ENCODE measurements around the gene PUS10. TPM values are rescaled to one million over a fixed set of nuclear protein-coding genes. Genes with fewer than 3 reads are reported as not detected.
A peak's percentile ranks its signal among the peaks of the same experiment; 100 is the strongest.
"Not testable (repeated sequence)": the region's sequence is repeated elsewhere in the genome, so short reads cannot be mapped to it uniquely, and the experiment has no call there.

PUS10 gene
- total RNA-seq, 1 donor from 2014 or later = 7.8 TPM

GRCh38 chr2:61055557-61055956 lies 37.5 kb upstream of the PUS10 start:
- POLR2A ChIA-PET = no interaction called here

GRCh38 chr2:61045999-61046398 lies 27.9 kb upstream of the PUS10 start:
- Mint-ChIP-seq H3K27me3 (no peaks in the 10 kb centered on the region), H3K36me3 (ENCODE audit: low read depth) (peaks cover 50% of the 10 kb centered on the region), H3K4me1 (peaks cover 17% of the 10 kb centered on the region), H3K4me3 (no peak overlapping the region), H3K9me3 (no peaks in the 10 kb centered on the region), H3K27ac (no peak overlapping the region)
- CTCF ChIA-PET = no interaction called here
- intact Hi-C loops (cut with micrococcal nuclease) = no loop called here
- DNase-seq = no peak
- no peak for ATAC-seq (ENCODE audit: low read depth)
- no peak for TF ChIP-seq CTCF (IDR thresholded peaks at IDR 0.05)
- POLR2A ChIA-PET = no interaction called here

More at GRCh38 chr2:61055557-61055956, 37.5 kb upstream of the PUS10 start:
- Mint-ChIP-seq H3K4me1 (no peaks in the 10 kb centered on the region), H3K27ac (no peak overlapping the region), H3K36me3 (ENCODE audit: low read depth) (peaks cover 26% of the 10 kb centered on the region), H3K27me3 (no peaks in the 10 kb centered on the region), H3K9me3 (no peaks in the 10 kb centered on the region), H3K4me3 (no peak overlapping the region)
- CTCF ChIA-PET = no interaction called here
- DNase-seq = no peak
- TF ChIP-seq CTCF (IDR thresholded peaks at IDR 0.05) = no peak
- intact Hi-C loops (cut with micrococcal nuclease) = no loop called here
- no peak for ATAC-seq (ENCODE audit: low read depth)

GRCh38 chr2:61045226-61045625 lies 27.2 kb upstream of the PUS10 start:
- Mint-ChIP-seq H3K36me3 (ENCODE audit: low read depth) (peaks cover 44% of the 10 kb centered on the region), H3K4me3 (no peak overlapping the region), H3K27ac (no peak overlapping the region), H3K27me3 (no peaks in the 10 kb centered on the region), H3K4me1 (peaks cover 17% of the 10 kb centered on the region), H3K9me3 (no peaks in the 10 kb centered on the region)
- ATAC-seq (ENCODE audit: low read depth) (no peak), DNase-seq (no peak)
- ChIA-PET POLR2A (no interaction called here), CTCF (no interaction called here)
- intact Hi-C loops (cut with micrococcal nuclease) = no loop called here
- TF ChIP-seq CTCF (IDR thresholded peaks at IDR 0.05) = no peak

GRCh38 chr2:61044636-61045035 lies 26.6 kb upstream of the PUS10 start:
- CTCF ChIA-PET = no interaction called here
- TF ChIP-seq CTCF (IDR thresholded peaks at IDR 0.05) = no peak
- Mint-ChIP-seq H3K4me3 (no peak overlapping the region), H3K9me3 (no peaks in the 10 kb centered on the region), H3K4me1 (peaks cover 17% of the 10 kb centered on the region), H3K27ac (no peak overlapping the region), H3K27me3 (no peaks in the 10 kb centered on the region), H3K36me3 (ENCODE audit: low read depth) (peaks cover 39% of the 10 kb centered on the region)
- ATAC-seq (ENCODE audit: low read depth) (peak; percentile 58), DNase-seq (no peak)
- POLR2A ChIA-PET = no interaction called here
- intact Hi-C loops (cut with micrococcal nuclease) = no loop called here

GRCh38 chr2:61042807-61043206 lies 24.8 kb upstream of the PUS10 start:
- Mint-ChIP-seq H3K9me3 (peaks cover 2% of the 10 kb centered on the region), H3K4me1 (peaks cover 17% of the 10 kb centered on the region), H3K27ac (no peak overlapping the region), H3K36me3 (ENCODE audit: low read depth) (peaks cover 26% of the 10 kb centered on the region), H3K27me3 (no peaks in the 10 kb centered on the region), H3K4me3 (no peak overlapping the region)
- TF ChIP-seq CTCF (IDR thresholded peaks at IDR 0.05) = no peak
- intact Hi-C loops (cut with micrococcal nuclease) = no loop called here
- ATAC-seq (ENCODE audit: low read depth) = no peak
- ChIA-PET CTCF (interaction anchor here (0.5 kb wide), 1 partner anchor 273 kb away, joined by 3 read pairs; no protein-coding TSS in a partner anchor), POLR2A (no interaction called here)
- no peak for DNase-seq

- H3K4me3 Mint-ChIP-seq; ATAC-seq (ENCODE audit: low read depth); POLR2A ChIA-PET; H3K9me3 Mint-ChIP-seq; H3K4me1 Mint-ChIP-seq; H3K27me3 Mint-ChIP-seq; CTCF ChIA-PET; H3K27ac Mint-ChIP-seq; DNase-seq; intact Hi-C loops (cut with micrococcal nuclease): not testable (repeated sequence)
- peaks cover 32% of the 10 kb centered on the region for H3K36me3 Mint-ChIP-seq (ENCODE audit: low read depth)
Measured at GRCh38 chr2:61036643-61037042, 18.6 kb upstream of the PUS10 start.

GRCh38 chr2:61034592-61034991 lies 16.5 kb upstream of the PUS10 start:
- H3K27me3 Mint-ChIP-seq; H3K9me3 Mint-ChIP-seq; CTCF ChIA-PET; H3K4me1 Mint-ChIP-seq; intact Hi-C loops (cut with micrococcal nuclease); DNase-seq; POLR2A ChIA-PET; ATAC-seq (ENCODE audit: low read depth); H3K4me3 Mint-ChIP-seq; H3K27ac Mint-ChIP-seq: not testable (repeated sequence)
- H3K36me3 Mint-ChIP-seq (ENCODE audit: low read depth) = peaks cover 38% of the 10 kb centered on the region

Measured in activated B cell treated with CpG ODN at 0.5 μM for 24 hours (primary cell).